HFF-Myc (cell line): ENCODE measurements around the gene FAM170B.

Experiments used
- DNase-seq: peaks from one replicate; pipeline ENCODE4 v3.0.0-alpha.2; 2011; ENCODE audit warnings: low read depth; ENCODE audit errors: extremely low read depth
- H3K4me3 ChIP-seq: replicated peaks from 2 replicates; pipeline ENCODE4 v1.5.1; 2011; ENCODE audit warnings: low read depth, mild to moderate bottlenecking, control low read depth, low read length
- CTCF ChIP-seq: IDR thresholded peaks from 2 replicates; pipeline ENCODE4 v1.5.1; 2012; ENCODE audit warnings: mild to moderate bottlenecking, low read depth, low read length, control low read depth; ENCODE audit errors: missing control alignments

The FAM170B gene

DNA sequence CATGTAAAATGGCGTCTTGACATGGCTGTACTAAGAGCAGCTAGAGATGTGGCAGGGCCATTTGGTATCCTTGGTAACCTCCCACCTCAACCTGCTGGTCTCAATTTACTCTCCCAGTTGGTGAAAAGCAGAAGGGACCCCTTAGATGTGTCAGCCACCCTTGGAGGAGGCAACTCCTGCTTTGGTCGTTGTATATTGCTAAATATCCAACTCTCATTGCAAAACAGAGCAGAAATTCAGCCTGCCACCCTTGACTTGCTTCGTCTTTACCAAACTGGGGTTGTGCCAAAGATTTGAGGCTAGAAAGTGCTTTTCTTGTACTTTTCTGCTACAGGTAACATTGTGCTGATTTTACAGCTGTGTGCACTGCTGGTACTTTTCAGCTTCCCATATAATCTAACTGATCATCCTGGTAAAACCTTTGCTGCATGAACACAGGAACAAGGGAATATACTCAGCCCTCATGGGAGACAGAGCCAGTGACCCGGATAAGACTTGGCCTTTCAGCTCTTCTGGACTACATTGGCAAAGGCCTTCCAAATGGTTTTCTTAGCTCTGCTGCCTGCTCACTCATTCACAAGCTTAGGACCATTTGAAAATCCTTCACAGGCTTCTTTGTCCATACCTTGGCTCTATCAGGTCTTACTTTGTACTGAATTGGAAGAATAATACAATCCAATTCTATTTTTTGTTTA lies 16.3 kb downstream of the FAM170B start:
- TF ChIP-seq CTCF = no peak
- H3K4me3 ChIP-seq = no peak overlapping the region
- DNase-seq = no peak

DNA sequence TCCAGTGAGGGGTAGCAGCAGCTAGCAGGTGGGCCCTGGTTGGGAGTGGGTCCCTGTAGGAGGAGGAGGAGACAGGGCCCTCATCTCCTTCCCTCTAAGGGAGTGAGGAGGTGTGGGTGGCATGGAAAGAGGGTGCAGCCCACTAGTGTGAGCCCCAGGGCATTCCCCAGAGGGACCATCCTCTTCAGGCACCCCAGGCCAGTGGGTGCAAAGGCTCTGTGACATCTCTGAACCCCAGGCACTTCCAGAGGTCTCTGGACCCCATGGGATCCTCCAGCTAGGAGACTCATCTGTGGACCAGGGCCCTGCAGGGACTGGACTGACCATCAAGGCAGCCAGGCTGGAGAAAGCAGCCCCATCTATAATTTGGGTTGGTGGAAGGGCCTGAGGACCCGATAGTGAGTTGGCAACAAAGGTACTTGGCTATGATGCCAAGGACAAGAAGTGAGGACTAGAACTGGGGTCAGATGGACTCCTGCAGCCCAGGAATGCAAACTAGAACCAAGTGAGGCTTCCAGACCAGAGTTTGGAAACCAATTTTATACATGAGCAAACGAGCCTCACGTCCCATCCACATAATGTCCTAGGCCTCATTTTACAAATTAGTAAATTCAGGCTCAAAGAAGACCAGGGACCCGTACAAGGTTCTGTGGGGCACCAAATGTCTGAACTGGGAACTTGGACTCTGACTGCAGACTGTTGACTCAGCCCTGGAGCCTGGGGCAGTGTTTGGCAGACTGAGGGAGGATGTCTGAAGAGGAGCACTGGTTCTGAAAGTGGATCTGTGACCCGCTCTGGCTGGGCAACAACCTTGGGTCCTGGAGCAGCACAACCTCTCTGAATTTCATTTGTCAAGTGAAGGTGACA lies 17.1 kb downstream of the FAM170B start:
- no peak for DNase-seq
- H3K4me3 ChIP-seq = no peak overlapping the region
- TF ChIP-seq CTCF = no peak

DNA sequence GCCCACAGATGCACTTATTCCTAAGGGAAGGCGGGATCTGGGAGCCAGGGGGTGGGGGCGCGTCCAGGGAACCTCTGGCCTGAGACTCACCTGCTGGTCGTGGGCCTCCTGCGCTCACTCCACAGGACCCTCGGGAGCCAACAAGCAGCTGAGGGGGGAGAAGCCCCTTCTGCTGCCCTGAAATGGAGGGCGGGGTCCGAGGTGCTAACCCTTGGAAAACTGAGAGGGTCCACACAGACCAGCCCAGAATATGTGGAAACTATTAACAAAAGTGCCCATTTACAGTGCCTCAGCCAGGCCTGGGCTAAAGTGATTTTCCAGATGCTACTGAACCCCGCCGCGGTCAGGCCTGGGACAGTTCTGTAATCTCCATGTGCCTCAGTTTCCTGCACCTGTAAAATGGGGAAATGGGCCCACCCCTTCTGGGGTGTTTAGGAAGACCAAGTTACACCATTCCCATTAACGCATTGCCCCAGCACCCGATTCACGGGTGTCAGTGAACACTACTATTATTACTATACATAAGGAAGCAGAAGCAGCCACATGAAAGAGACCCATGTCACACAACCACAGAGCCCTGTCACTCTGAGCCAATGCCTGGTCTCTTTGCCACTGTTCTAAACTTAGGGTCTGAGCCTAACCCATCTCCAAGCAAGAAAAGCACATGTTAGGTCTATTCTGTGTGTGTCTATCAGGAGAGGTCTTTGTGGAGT lies 17.9 kb downstream of the FAM170B start:
- no peak for DNase-seq
- no peak for TF ChIP-seq CTCF
- 0 out of 2 replicates have a peak overlapping the region, but pooled peaks have one; percentile 8 for H3K4me3 ChIP-seq

GRCh38 chr10:49115015-49115795 lies 18.6 kb downstream of the FAM170B start, which contains the start of gene VSTM4:
Gene VSTM4 (minus strand): TSS chr10:49115522. CDS start chr10:49115485, 37 bp downstream.
- DNase-seq = no peak
- H3K4me3 ChIP-seq = peak within 1 kb of the TSS; percentile 46
- no peak for TF ChIP-seq CTCF

DNA sequence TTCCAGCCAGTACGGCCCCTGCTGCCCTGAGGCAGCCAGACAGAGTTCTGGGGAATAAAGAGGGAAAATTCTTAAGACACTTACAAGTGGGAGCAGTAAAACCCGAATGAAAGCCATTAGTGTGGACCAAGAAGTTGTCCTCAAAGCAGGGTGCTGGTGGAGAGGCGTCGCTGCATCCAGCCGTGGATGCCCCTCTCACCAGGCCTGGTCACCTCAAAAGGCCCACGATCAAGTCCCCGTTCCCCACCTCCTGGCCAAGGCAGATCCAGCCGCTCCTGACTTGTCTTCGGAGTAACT lies 19.2 kb downstream of the FAM170B start:
- no peak for DNase-seq
- TF ChIP-seq CTCF = no peak
- H3K4me3 ChIP-seq = peak overlapping the region; percentile 46

DNA sequence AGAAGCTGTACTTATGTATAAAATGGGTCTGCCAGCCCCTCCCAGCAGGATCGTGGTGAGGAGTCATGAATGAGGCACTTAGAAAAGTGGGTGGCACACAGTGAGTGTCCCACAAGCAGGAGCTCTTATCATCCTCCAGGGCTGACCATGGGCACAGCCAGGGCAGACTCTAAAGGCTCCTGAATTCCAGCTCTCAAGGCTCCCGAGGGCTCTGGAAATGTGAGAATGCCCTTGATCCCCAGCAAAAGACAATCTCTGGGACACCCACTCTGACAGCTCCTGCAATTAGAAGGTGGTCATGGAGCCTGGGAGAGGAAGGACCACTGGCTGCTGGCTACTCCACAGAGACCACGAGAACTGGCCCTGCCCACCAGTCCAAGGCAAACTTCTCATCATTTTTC lies 20.1 kb downstream of the FAM170B start:
- DNase-seq = no peak
- H3K4me3 ChIP-seq = no peak overlapping the region
- TF ChIP-seq CTCF = no peak
